HG03064 (cell line): Measurements from ENCODE around the gene YJEFN3.

ENCODE experiments used
- ATAC-seq: cut with Tn5 transposase; IDR thresholded peaks from one replicate; pipeline ENCODE4 v1.9.1; 2021; ENCODE audit warnings: low read depth; ENCODE audit not compliant: unreplicated experiment

The YJEFN3 gene

DNA sequence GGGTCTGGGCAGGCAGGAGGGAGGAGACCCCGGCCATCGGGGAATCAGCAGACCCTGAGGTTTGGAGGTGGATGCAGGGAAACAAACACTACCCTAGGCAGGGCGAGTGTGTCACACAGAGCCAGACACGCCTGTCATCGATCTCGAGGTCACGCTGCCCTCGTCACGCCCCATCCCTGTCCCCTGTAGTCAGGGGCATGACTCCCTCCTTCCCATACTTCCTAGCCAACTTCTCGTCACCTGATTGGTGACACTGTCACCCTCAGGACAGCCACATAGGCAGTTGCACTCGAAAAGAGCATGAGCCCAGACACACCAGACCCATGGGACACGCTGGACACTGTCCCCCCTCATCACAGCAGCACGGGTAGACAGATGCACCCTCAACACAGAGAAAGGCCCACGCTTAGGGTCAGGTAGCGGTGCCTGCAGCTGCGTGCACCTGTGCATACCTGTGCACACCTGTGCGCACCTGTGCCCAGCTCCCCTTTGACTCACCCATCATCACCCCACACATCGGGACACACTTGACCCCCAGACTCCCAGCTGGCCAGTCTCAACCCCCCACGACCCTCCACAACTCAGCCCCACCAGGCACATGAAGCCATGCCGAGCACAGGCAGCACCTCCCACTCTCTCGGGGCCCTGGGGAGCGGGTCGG, 21.2 kb downstream of the YJEFN3 start:
- no peak for ATAC-seq

DNA sequence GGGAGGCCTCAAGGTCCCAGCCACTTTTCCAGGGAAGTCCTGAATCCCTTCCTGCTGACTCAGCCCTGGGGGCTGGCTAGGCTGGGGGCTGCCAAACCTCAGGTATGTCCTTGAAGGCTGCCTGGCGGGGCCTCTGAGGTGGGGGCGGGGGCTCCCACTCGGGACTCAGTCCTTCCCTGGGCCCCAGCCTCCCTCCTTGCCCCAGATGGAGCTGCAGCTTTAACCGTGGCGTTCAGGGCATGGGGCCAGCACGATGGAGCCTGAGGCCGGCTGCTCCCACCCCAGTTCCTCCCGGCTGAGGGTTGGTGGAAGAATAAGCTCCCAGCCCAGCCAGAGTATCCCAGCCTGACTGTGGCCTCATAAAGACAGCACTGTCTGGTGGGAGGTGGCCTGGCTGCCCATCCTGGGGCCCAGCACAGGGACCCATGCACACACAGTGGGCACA, 21.8 kb downstream of the YJEFN3 start:
- no peak for ATAC-seq

DNA sequence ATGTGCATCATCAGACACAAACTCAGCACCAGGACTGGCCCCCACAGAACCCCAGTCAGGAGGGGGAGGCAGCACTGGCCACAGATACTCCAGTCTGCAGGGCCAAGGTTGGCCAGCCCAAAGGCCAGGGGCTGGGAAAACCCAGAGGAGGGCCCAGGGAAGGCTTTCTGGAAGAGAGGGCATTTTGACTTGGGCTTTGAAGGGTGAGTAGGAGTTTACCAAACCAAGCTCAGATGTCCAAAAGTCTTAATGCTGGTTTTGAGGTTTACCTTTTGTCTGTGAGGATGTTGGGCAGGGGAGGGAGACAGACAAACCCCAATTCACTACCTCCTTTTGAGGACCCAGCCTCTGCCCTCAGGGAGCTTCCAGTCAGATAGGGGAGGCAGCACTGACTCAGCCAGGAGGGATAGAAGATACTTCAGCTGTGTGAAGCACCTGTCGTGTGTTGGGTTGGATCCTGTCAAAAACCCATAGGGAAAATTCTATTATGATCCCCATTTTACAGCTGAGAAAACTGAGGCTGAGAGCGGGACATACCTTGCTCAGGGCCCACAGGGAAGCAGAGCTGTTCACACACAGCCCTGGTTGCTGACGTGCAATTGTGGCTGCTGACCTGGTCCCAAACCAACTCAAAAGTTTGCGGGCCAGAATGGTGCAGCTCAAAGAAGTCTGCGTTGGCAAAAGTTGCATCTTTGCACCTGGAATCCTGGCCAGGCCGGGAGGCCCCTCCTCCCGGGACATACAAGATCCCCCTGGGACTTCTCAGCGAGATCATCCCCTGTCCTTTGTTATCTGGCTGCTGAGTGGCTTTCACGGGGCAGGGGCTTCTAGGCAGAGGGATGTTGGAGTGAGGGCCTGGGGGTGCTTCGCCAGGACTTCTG, 22.5 kb downstream of the YJEFN3 start:
- ATAC-seq = no peak

DNA sequence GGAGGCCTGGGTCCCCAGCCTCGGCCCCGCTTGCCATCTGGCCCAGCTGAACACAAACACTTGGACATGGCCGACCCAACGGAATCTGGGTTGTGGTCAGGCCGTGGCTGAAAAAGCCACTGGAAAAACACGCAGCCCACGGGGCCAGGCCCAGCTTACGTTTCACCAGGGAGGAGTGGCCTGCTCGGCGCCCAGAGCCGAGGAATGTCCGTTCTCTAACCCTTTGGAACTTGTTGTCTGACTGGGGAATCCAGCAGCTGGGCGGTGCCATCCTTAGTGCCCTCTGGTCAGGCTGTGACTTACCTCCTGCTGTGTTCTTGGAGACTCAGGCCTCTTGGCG, 23.1 kb downstream of the YJEFN3 start:
- no peak for ATAC-seq

DNA sequence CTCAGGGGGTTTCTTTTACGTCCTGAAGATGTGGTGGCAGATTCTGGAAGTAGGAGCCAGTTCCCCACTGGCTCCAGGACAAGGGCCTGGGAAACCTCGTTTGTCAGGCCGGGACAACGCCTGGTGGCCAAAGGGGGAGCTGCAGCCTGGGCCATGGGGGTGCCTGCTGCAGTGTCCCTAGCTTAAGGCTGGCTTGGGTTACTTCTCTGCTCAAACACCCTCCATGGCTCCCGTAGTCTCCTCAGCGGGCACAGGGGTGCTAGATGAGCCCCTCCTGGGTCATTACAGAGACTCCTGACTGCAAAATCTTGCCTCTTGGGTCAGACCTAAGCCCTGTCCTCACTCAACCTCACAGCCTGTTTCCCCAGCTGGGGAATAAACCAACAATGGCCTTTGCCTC, 24.1 kb downstream of the YJEFN3 start:
- ATAC-seq = no peak

DNA sequence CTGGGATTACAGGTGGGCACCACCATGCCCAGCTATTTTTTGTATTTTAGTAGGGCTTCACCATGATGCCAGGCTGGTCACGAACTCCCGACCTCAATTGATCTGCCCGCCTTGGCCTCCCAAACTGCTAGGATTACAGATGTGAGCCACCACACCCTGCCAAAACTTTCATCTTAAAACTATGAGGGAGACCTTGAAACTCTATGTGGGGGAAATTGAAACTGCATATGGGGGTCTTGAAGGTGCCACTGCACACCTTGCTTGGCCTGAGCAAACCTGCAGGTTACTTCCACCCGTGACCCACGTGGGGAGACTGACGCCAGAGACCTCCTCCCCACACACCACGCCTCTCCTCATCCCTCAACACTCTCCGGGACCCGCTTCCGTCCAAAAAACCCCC, 25.0 kb downstream of the YJEFN3 start:
- no peak for ATAC-seq

DNA sequence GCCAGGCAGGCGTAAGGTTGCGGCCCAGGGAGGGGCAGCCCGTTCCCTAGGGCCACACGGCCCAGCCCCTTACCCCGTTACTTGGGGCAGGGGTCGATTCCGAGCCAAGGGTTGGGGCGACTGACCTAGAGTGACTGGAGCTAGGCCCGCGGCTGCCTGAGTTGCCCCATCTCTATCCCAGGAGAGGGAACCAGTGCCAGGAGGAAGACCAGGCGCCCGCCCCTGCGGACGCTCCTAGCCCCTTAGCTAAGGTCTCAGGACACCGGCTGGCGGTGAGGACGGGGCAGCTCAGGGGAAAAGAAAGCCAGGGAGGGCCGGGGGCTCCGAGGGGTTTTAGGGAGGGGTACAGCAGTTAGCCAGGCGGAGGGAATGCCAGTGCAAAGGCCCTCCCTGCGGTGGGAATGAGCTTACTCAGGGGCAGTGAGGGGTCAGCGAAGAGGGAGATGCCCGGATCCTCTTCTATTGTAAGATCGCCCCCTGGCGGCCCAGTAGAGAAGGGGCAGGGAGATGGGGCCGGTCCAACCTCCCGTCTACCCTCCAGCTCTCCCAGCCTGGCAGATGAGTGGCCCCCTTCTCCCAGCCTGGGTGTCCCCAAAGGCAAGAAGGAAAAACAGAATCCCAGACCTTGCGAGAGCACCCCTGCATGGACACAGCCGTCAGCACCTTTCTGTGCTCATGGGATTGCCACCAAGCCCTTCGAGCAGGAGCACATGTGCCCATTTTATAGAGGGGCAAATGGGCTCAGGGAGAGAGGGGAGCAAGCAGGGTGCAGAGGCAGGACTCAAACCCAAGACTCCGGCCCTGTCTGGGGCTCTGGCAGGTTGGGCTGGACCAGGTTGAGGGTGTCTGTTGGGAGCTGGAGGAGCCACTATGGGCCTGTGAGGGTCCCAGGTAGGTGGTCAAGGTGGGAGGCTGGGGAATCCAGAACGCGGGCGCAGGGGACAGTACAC, 25.6 kb downstream of the YJEFN3 start:
- ATAC-seq = no peak

DNA sequence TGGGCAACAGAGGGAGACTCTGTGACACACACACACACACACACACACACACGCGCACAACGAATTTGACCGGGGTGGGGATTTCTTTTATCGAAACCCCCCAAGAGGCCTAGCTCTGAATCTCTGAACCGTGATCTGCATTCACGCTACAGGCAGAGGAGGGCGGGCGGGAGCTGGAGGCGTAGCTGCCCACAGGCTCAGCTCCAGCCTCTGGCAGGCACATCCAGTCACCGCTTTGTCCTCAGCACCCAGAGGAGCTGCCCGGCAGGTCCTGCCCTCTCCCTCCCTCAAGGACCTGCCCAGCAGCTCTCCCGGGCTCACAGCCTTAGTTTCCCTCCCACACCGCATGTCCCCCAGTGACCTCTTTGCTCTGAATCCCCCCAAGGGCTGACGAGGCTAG, 29.3 kb downstream of the YJEFN3 start:
- ATAC-seq = no peak

DNA sequence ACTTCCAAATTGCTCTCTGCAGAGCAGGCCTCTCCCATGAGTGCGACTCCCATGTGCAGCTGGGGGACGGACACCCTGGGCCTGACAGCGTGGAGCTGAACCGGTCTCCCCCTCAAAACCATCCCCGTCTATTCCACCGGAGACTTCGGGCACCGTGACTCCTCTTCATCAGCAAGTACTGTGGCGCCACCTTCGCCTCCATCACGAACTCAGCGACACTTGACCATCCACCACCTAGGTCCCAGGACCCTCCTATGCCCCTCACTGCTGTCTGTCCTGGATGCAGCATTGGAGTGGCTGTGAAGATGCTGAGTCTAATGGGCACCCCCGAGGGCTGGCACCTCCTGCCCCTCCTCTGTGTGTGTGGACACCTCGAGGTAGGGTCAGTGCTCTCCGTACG, 29.9 kb downstream of the YJEFN3 start:
- ATAC-seq = no peak

DNA sequence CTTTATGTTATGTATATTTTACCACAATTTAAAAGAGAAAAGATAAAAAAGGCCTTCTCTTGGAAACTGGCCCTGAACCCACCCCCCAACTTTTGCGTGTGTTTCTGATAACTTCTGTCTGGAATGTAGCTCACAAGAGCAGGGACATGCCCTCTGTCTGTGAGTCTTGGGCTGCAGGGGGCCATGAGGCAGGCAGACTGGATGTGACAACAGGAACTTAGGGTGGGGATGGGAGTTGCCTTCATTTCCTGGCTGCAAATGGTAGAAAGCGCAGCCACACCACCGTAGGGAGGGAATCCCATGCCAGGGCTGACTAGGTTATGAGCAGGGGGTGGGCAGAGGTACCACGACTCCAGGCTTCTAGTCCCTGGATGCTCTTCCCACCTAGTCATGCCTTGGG, 31.2 kb downstream of the YJEFN3 start:
- ATAC-seq = no peak

DNA sequence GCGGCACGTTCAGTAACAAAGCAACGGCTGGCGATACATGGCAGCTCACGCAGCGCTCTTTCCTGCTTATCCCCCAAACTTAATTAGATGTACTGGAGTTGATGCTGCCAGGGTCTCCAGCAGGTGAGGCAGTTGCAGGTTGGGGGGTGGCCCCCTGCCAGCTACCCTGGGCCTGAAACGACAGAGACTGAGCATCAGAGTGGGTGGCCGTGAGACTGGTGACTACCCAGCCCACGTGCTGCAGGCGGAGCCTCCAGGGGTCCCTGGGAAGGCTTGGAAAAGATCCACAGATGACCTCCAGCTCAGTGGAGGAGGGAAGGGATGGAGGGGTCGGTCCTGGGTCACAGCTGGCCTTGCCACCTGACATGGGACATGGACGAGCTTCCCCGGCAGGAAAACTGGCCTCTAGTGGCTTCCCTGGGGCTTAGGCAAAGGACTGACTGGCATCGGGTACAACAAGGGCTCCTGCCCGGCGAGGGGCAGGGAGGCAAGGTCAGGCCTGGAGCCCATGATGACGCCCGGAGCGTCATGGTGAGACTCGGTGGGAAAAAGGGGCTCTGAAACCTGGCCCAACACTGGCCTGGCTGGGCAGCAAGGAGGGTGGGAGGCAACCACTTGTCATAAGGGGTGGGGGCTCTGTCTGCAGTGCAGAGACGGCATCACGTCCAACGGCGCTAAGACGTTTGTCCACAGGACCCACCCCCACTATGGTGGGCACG, 33.4 kb downstream of the YJEFN3 start:
- no peak for ATAC-seq

DNA sequence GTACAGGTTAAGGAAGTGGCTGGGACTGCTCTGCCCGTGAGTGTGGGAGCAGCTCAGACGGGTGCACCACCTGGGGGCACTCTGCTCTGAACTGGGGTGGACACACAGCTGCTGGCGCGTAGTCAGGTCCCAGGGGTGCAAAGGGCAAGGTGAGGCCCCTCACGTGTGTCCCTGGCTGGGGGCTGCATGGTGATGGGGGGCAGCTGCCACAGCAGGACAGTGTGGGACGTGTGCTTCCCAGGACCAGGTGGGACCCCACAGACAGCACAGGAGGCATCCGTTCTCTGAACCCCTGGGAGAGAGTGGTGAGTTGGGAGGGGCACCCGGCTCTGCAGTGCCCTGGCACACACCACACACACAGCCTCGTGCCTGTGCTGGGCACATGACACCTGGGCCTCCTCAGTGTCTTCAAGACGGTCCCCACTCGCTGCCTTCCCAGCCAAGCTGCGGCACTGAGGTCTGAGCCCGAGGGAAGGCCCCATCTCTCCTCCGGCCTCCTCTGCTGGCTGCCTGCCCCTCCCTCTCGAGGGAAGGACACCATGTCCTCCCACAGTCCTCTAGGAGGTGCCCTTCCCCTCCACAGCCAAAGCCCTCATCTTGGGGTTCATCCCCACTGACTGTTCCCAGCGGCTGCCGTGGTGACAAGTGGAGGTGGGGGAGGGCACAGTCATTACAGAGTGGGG, 34.1 kb downstream of the YJEFN3 start:
- ATAC-seq = no peak

DNA sequence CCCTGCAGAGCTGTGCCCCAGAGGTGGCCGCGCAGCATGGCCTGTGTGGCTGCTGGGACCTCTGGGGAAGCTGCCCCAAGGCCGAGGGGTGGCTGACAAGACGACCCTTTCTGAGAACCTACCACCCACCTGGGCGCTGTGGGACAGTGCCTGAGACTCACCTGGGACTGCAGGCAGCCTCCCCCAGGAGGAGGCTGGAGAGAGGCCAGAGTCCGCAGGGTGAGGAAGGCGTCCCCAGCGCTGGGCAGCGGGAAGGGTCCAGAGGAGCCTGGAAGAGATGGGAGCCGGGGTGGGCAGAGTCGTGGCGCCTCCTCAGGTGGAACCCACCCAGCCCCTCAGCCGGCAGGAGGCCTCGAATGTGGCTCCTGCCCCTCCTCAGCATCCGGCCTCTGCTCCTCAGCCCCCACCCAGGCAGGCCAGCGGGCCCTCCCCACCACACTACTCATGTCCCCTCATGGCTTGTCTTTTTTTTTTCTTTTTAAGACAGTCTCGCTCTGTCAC, 34.7 kb downstream of the YJEFN3 start:
- ATAC-seq = no peak

DNA sequence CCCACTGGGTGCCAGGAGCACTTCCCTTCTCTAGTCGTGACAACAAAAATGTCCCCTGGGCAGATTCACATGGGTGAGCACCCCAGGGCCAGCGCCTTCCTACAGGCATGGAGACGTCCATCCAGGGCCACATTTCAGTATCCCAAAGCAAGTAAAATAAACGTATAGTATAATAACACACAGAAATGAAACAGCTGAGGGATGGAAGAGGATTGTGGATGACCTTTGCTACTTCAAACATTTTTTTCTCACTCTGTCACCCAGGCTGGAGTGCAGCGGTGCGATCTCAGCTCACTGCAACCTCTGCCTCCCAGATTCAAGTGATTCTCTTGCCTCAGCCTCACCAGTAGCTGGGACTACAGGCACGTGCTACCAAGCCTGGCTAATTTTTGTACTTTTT, 37.6 kb downstream of the YJEFN3 start:
- no peak for ATAC-seq

DNA sequence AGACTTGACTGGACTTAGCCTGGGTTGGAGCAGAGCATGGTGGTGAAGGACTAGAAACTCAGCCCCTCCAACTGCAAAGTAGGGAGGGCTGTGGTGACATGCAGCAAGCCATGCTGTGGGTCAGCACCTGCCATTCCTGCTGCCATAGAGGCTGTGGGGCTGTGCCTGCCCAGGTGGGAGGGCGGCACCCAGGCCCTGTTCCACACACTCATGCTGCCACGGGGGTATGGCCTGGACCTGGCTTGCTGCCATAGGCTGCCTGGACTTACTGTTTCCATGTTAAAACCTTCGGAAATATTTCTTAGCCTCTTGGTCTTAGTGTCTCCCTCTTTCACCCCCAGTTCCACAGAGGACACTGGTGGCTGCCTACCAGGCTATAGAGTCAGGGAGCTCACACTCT, 38.7 kb downstream of the YJEFN3 start:
- ATAC-seq = no peak

DNA sequence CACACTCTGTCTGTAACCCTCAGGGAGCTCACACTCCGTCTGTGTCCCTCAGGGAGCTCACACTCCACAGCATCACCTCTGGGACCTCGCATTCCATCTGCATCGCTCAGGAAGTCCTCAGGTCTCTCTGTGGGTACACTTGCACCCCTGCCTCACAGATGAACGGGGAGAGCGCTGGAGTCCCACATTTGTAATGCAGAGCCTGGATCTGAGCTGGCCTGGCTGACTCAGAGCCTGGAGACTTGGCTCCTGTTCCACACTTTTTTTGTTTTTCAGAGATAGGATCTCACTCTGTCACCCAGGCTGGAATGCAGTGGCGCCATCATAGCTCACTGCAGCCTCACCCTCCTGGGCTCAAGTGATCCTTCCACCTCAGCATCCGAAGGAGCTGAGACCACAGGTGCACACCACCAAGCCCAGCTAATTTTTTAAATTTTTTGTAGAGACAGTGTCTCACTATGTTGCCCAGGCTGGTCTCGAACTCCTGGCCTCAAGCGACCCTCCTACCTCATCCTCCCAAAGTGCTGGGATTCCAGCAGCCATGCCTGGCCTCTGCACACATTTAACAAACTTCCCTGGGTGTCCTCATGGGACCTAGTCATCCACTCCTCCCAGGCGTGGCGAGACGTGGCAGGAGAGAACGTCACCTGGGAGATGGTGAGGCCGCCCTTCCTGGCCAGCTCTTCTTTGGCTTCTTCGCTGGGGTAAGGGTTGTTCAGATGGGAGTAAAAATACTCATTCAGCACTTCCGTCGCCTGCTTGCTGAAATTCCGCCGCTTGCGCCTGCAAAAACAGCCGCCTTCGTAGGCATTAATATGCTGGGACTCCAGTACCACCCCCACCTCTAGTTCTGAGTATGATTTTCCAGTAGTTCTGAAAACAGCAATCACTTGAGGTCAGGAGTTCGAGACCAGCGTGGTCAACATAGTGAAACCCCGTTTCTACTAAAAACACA, 40.4 kb downstream of the YJEFN3 start:
- no peak for ATAC-seq

DNA sequence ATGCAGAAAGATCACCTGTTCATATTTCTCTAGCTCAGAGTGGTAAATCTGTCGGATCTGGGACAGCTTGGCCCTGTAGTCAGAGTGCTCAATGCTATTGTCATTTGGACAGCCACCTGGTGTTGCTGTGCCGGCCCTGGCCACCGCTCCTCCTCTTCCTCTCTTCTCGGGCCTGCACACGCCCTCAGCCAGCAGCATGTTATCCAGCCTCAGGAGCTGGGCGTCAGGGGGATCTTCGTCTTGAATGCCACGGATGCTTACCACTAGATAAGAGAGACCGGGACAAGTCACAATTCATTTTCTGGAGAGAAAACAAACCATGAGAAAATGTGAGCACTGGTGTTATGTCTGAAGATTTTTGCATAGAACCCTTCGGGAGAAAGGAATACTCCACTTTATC, 41.9 kb downstream of the YJEFN3 start:
- ATAC-seq = no peak

DNA sequence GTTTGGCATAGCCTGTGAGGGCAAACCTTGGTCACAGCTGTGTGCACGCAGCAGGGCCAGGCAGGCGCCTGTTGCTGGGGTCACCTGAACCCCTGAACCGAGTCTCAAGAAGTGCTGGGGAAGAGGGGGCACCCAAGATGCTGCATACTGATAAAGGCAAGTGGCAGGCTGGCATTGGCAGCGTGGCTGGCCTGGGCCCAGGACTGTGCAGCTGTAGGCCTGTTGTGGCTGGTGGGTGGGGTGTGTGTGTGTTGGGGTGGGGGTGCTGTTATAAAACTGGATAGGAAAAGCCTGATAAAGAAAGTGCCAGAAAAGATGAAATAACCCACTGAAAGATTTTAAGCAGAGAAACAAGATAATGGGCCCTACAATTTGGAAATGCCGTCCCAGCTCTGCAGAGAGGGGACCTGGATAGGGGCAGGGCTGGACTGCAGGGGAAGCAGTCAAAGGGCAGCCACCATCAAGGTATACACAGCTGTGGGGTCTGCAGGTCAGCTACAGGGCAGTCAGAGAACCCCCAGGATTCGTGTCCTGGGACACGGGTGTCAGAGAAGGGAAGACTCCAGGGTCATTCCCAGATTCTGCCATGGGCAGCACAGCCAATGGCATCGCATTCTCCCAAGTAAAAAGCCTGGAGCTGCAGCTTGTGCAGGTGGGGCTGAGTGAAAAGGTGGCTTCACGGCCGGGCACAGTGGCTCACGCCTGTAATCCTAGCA, 42.5 kb downstream of the YJEFN3 start:
- ATAC-seq = no peak
